HG03064 (cell line): Measurements from ENCODE around the gene COX6B2.
"Not testable (repeated sequence)": the region's sequence is repeated elsewhere in the genome, so short reads cannot be mapped to it uniquely, and the experiment has no call there.

Experiments
- ATAC-seq: cut with Tn5 transposase; IDR thresholded peaks from one replicate; pipeline ENCODE4 v1.9.1; 2021; ENCODE audit warnings: low read depth; ENCODE audit not compliant: unreplicated experiment

COX6B2 gene

GRCh38 chr19:55354698-55355212 is at the start of gene COX6B2:
TSS of gene COX6B2 (minus strand) at chr19:55354719. CDS start at chr19:55354521, 198 bp downstream.
- no peak for ATAC-seq

GRCh38 chr19:55402509-55402908 is 48.0 kb upstream of the COX6B2 start:
- no peak for ATAC-seq

GRCh38 chr19:55401390-55401789 is 46.9 kb upstream of the COX6B2 start:
- not testable (repeated sequence) for ATAC-seq

- no peak for ATAC-seq
Measured at GRCh38 chr19:55400281-55401087, 46.0 kb upstream of the COX6B2 start.

GRCh38 chr19:55398200-55398925 is 43.8 kb upstream of the COX6B2 start:
- ATAC-seq, result no peak

GRCh38 chr19:55392820-55393761 is 38.6 kb upstream of the COX6B2 start:
- ATAC-seq, result no peak

GRCh38 chr19:55391702-55392615 is 37.4 kb upstream of the COX6B2 start:
- ATAC-seq, result no peak

GRCh38 chr19:55391191-55391670 is 36.7 kb upstream of the COX6B2 start:
- no peak for ATAC-seq

- no peak for ATAC-seq
Measured at GRCh38 chr19:55390461-55390880, 36.0 kb upstream of the COX6B2 start.

- ATAC-seq, result no peak
Measured at GRCh38 chr19:55389386-55390317, 35.1 kb upstream of the COX6B2 start.

- ATAC-seq, result no peak
Measured at GRCh38 chr19:55387736-55388497, 33.4 kb upstream of the COX6B2 start.

GRCh38 chr19:55386493-55386971 is 32.0 kb upstream of the COX6B2 start:
- no peak for ATAC-seq

- ATAC-seq, result peak; percentile 52
Measured at GRCh38 chr19:55385724-55386492, 31.4 kb upstream of the COX6B2 start, which contains the start of gene RPL28. TSS of gene RPL28 (plus strand) at chr19:55385932. CDS start at chr19:55386358, 426 bp downstream.

GRCh38 chr19:55384920-55385723 is 30.6 kb upstream of the COX6B2 start:
- ATAC-seq, result peak; percentile 57

- no peak for ATAC-seq
Measured at GRCh38 chr19:55384131-55384919, 29.8 kb upstream of the COX6B2 start, which contains the start of gene TMEM238. TSS of gene TMEM238 (minus strand) at chr19:55384292. CDS start at chr19:55384259, 33 bp downstream.
